NCI-H748 (cell line): ENCODE data around the gene MACF1.

Experiments used
- DNase-seq: peaks from one replicate; lab custom pipeline; 2025; ENCODE audit not compliant: unreplicated experiment; lab: John Stamatoyannopoulos, UW

Gene MACF1

GRCh38 chr1:39293375-39294070, 89.0 kb downstream of the MACF1 start:
- DNase-seq = no peak

DNA sequence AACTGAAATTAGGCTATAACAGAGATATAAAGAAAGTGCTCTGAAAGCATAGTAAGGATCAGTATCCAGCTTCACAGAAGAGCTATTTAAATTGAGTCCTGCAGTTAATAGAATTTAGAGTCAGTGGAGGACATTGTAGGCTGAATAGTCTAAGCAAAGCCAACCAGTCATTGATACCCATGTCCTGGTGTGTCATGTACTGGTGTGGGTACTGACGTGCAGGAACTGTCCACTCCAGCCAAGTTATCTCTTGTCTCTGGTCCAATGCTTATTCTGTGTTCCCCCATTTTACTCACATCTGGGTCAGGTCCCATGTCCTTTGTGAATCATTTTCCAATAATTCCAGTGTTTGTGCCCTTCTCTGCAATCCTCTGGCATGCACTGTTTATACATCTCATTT, 90.0 kb downstream of the MACF1 start:
- DNase-seq = no peak

DNA sequence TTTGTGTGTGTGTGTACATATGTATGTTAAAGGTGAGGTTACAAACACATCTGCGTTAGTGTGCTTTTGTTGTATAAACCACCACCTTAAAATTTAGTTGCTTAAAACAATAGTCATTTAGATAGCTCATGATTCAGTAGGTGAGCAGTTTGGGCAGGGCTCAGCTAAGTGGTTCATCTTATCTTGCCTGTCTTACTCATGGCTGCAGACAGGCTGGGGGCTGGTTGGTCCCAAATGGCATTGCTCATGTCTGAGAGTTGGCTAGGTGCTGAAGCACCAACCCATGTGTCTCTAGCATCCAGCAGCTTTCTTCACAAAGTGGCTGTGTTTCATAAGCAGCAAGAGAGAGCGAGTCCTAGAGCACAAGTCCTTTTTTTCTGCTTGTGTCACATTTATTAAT, 91.4 kb downstream of the MACF1 start:
- DNase-seq = no peak

DNA sequence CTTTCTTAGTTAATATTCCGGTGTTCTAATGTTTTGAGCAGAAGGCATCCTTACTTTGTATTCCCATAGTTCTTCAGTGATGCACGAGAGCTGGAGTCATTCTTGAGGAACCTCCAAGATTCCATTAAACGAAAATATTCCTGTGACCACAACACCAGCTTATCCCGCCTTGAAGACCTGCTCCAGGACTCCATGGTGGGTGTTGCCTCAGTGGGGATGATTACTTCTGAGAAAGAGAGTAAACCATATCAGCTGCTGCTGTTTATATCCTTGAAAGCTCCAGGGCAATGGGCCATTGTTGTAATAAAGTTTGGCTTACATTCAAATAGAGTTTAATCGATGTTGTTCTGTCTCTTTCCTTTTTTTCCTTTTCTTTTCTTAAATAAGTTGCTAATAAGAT, 93.1 kb downstream of the MACF1 start:
- no peak for DNase-seq

- no peak for DNase-seq
These were observed 97.1 kb downstream of the MACF1 start for GRCh38 chr1:39301606-39302005.

GRCh38 chr1:39305555-39305954, 101.1 kb downstream of the MACF1 start:
- DNase-seq = no peak

DNA sequence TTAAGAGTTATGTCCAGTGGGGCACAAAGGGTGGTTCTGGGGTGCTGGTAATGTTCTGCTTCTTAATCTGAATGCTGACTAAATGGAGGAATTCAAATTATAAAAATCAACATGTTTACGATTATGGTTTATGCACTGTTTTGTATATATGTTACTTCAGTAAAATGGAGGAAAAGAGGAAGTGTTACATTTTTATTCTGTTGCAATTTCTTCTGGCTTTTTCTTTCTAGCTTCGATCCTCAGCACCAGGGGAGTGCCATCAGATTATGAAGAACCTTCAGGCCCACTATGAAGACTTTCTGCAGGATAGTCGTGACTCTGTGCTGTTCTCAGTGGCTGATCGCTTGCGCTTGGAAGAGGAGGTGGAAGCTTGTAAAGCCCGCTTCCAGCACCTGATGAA, 105.5 kb downstream of the MACF1 start:
- no peak for DNase-seq

DNA sequence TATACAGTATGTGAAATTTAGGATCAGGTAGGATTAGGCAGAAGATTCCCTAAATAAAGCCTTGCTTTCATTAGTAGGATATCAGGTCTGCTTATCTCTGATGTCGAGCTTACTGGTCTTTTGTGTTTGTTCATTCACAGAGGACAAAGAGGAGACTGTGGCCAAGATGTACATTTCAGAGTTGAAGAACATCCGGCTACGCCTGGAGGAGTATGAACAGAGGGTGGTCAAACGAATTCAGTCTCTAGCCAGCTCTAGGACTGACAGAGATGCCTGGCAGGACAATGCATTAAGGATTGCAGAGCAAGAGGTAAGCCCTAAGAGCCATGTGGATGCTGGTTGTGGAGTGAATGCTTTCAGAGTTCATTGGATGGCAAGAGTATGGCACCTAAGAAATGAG, 106.2 kb downstream of the MACF1 start:
- DNase-seq = no peak

DNA sequence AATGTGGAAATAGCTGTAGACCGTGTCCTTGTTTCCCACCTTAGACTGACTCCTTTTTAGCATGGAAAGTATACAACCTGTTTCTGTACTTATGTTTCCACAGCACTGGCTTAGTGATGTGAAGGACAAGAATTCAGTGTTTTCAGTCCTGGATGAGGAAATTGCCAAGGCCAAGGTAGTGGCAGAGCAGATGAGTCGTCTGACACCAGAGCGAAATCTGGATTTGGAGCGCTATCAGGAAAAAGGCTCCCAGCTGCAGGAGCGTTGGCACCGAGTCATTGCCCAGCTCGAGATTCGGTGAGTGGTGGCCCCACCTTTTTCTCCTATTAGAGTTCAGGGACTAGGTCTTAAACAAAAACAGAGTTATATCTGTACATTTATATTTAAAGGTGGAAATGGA, 112.6 kb downstream of the MACF1 start:
- DNase-seq = no peak

DNA sequence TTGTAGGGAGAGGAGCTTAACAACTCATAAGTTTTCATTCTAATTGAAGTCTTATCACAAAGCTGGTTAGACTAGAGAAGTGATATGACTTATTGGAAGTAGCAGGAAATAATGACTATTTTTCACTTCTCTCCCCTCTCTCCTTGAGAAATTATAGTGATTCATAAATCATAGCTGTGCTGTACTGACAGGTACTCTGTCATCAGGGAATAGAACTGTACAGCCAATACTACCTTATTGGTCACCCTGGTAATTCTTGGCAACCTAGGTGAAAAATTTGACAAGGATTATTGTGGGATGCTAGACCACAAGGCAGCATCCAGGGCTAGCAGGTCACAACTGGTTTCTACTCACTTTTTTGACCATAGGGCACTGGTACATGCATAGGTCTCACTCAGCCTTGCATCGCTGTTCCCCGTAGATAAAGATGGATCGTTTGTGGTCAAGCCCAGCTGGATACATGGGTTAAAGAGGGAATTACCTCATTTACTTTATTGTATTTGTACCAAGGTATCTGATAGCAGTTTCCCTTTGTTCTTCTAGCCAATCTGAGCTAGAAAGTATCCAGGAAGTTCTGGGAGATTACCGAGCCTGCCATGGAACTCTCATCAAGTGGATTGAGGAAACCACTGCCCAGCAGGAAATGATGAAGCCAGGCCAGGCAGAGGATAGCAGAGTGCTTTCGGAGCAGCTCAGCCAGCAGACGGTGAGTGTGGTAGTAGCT, 113.6 kb downstream of the MACF1 start:
- DNase-seq = no peak

DNA sequence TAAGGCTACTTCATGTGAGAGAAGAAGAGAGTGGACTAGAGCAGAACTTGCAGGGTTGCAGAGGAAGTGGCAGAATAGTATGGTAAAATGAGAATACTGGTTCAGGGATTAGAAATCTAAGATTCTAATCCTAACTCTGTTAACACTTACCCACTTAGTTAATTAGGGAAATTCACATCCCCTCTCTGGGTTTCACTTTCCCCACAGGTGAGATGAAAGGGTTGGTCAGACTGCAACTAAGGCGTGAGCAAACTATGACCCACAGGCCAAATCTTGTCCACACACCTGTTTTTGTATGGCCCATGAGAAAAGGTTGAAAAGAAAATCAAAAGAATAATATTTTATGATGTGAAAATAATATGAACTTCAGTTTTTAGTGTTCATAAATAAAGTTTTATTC, 117.5 kb downstream of the MACF1 start:
- DNase-seq = no peak

GRCh38 chr1:39322431-39322830, 117.9 kb downstream of the MACF1 start:
- no peak for DNase-seq

DNA sequence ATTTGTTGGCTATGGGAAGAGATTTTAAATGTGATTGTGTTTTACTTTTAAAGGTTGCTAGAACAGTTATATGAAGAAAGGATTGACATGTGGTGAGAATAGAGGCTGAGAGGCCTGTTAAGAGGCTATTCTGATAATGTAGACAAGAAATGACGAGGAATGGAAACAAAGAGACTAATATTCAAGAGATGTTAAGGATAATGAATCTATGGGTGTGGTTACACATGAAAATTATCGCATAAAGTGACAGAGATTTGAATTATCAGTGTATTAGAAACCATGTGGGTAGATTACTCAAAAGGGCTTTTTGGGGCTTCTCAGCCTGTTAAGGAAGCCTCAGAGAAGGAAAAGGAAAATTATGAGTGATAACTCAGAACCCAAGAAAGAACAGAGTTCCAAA, 120.4 kb downstream of the MACF1 start:
- DNase-seq = no peak

GRCh38 chr1:39326836-39327235, 122.3 kb downstream of the MACF1 start:
- no peak for DNase-seq

DNA sequence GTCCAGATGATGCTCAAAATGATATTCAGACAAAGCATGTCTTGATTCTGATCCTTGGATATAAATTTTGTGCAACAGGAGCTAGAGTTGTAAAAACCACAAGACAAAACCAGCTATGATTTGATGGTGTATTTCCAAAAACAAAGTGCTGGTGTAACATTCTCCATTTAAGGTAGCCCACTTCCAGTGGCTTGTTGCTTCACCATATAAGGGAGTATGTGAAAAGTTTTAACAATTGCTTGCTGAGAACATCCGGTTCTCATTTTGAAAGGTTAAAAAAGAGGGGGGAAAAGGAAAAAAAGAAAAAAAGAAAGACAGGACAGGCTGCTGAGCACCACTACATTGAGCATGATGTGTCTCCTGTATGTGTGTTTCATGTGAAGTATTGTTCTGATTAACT, 123.6 kb downstream of the MACF1 start:
- no peak for DNase-seq

GRCh38 chr1:39328586-39329121, 124.2 kb downstream of the MACF1 start:
- DNase-seq = no peak

GRCh38 chr1:39331647-39332046, 127.2 kb downstream of the MACF1 start:
- no peak for DNase-seq

DNA sequence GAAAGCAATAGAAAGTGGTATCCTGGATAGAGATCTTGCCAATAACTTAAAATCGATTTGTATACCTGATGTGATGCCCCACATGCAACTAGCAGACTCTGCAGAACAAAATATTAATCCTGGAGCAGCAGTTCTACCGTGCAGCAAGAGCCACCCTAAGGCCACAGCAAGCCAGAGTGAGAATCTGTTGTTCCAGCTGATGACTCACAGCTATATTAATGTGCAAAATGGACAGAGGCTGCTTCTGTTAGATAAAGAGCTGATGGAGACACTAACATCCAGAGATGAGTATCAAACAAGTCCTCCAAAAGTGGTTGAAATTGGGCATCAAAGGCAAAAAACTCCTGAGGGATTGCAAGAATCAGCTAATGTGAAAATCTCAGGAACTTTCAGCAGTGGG, 127.8 kb downstream of the MACF1 start:
- DNase-seq = no peak

GRCh38 chr1:39332828-39333227, 128.3 kb downstream of the MACF1 start:
- DNase-seq = no peak

DNA sequence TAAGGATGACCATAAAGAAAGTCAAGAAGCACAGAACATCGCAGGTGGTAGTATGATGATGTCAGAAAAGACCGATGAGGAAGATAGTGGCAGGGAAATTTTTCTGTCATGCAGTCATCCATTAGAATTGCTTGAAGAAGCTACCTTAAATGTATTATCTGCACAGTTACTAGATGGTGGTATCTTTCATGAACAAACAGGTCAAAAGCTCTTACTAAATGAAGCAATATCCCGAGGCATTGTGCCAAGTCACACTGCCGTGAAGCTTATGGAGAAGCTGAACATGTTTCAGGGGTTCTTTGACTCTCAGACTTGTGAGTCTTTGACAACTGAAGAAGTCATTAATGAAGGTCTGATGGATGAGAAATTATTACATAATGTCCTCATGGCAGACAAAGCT, 128.8 kb downstream of the MACF1 start:
- no peak for DNase-seq

- DNase-seq = no peak
These were observed 130.7 kb downstream of the MACF1 start for GRCh38 chr1:39335216-39335615.

DNA sequence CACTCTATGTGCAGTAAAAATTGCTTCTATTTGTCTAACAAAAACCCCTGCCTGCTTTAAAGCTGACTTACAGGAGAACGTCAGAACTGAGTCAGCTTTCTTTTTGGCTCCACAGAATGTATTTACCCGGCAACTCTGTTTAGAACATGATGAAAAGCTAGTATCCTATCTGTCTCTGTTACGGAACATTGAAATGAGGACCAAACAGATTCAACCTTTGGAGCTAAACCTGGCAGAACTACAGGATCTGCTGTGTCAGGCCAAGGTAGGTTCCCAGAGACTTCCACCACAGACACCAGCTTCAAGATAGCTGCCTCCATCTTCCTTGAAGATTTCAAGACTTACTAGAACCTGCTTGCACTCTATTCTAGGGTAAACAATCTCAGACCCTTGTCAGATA, 132.6 kb downstream of the MACF1 start:
- no peak for DNase-seq

GRCh38 chr1:39342776-39343175, 138.3 kb downstream of the MACF1 start:
- no peak for DNase-seq
